Fibroblast of mammary gland (primary cell): ENCODE data around the gene SLC46A1.
"Not testable (repeated sequence)": the region's sequence is repeated elsewhere in the genome, so short reads cannot be mapped to it uniquely, and the experiment has no call there.

Source experiments
- DNase-seq: peaks from one replicate; pipeline ENCODE4 v3.0.0-alpha.2; 2010; ENCODE audit warnings: low read depth
- H3K4me3 ChIP-seq: 2 replicates; pipeline ENCODE4 v1.5.1; 2011; ENCODE audit warnings: low read depth, mild to moderate bottlenecking, low read length, moderate library complexity; ENCODE audit not compliant: control insufficient read depth
- CTCF ChIP-seq: conservative IDR thresholded peaks from 2 replicates; pipeline ENCODE4 v1.5.1; 2011; ENCODE audit warnings: low read depth, low read length, inconsistent platforms; ENCODE audit not compliant: control insufficient read depth, insufficient read depth

Gene SLC46A1

DNA sequence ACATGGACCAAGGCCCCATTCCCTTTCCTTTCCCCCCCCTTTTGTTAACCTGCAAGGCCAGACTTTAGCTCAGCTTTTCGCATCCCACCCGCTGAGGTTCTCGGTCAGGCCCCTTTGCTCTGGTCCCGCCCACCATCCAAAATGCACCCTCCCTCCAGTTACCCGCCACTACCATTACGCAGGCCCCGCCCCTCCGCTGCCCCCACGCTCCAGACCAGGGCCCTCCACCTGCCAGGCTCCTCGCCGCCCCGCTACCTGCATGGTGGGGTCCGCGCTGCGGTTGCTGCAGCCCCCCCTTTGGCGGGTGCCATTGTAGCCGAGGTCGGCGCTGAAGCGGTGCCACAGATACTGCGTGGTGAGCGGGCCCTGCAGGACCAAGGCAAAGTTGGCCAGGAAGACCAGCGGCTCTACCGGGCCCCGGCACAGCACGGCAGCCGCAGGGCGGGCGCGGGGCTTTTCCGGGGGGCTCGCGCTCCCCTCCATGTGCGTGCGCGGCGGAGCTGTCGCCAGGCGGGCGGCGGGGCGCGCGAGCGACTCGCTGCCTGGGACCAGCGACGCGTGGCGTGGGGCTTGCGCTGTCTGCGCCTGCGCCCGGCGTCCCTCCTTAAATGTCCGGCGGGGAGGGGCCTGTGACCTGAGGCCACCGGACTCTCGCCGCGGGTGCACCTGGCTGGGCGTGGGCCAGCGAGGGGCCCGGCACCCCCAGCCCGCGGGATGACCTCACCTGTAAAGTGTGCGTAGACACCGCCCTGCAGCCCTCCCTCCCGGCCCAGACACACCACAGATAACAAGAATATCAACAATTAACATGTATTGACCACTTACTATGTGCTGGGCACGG is at the start of gene SLC46A1:
TSS of gene SLC46A1 (minus strand) at position 581 of the 841 bp plus-strand sequence. CDS start at position 483, 98 bp downstream.
- peak within 1 kb of the TSS; percentile 63 for H3K4me3 ChIP-seq
- no peak for TF ChIP-seq CTCF
- peak; percentile 16 for DNase-seq

GRCh38 chr17:28449859-28450258 is 43.8 kb upstream of the SLC46A1 start:
- no peak for TF ChIP-seq CTCF
- DNase-seq, result no peak
- no peak overlapping the region for H3K4me3 ChIP-seq

GRCh38 chr17:28447396-28447760 is 41.4 kb upstream of the SLC46A1 start:
- DNase-seq, result no peak
- no peak overlapping the region for H3K4me3 ChIP-seq
- no peak for TF ChIP-seq CTCF

DNA sequence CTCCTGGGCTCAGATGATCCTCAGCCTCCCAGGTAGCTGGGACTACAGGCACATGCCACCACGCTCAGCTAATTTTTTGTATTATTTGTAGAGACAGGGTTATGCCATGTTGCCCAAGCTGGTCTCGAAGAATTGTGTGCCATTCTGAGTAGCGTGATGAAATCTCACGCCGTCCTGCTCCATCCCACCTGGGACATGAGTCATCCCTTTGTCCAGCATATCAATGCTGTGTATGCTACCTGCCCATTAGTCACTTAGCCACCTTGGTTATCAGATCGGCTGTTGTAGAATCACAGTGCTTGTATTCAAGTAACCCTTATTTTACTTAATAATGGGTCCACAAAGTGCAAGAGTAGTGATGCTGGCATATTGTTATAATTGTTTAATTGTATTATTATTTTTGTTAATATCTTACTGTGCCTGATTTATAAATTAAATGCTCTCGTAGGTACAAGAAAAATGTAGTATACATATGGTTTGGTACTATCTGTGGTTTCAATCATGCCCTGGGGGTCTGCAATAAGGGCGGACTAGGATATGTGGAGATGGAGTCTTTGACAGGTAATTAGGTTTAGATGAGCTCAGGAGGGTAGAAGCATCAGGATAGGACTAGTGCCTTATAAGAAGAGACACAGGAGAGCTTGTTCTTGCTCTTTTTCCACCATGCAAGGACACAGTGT is 40.8 kb upstream of the SLC46A1 start:
- no peak for DNase-seq
- no peak for TF ChIP-seq CTCF
- no peak overlapping the region for H3K4me3 ChIP-seq

DNA sequence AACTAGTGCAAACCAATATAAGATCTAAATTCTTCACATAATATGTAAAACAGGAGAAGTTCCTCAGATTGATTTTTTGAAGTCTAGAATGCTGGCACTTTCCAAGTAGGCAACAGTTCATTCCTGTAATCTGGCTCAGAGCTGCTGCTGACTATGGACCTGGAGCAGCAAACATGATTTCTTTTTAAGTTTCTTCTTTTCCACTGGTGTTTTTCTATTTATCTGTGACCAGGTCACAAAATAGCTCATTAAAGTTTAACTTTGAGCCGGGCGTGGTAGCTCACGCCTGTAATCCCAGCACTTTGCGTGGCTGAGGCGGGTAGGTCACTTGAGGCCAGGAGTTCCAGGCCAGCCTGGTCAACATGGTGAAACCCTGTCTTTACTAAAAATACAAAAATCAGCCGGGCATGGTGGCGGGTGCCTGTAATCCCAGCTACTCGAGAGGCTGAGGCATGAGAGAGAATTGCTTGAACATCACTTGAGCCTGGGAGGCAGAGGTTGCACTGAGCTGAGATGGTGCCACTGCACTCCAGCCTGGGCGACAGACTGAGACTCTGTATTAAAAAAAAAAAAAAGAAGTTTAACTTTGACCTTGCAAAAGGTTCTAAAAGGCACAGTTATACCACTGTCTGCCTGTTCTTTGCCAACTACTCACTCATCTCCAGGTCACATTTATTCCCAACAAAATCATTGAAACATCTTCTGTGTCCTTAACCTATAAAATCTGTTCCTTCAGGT is 38.1 kb upstream of the SLC46A1 start:
- no peak for DNase-seq
- TF ChIP-seq CTCF, result no peak
- H3K4me3 ChIP-seq, result no peak overlapping the region

DNA sequence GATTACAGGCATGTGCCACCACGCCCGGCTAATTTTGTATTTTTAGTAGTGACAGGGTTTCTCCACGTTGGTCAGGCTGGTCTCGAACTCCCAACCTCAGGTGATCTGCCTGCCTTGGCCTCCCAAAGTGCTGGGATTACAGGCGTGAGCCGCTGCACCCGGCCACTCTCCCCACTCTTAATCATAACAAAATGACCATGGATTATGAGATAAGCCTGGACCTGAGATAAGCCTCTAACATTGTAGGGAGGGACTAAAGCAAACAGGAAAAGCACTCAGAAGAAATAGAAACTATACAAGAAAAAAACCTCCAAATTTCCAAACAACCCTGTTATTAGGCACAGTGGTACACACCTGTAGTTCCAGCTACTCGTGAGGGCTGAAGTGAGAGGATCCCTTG is 28.3 kb upstream of the SLC46A1 start:
- not testable (repeated sequence) for DNase-seq, H3K4me3 ChIP-seq

DNA sequence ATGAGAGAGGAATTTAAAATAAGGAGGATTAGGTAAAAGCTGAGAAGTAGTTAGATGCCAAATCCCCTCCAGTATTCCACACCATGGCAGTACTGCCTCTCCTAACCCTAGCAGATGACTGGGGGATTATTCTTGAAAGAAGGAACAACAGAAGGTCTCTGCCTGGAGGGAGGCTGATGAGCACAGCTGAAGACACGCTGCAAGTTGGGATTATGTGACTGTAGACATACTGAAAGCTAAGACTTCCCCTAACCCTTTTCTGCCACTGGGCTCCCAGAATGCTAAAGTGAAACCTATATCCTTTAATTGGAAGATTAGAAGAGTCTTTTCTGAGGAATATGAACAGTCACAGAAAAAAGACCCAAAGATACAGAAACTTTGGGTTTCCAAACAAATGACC is 27.7 kb upstream of the SLC46A1 start:
- no peak for DNase-seq
- TF ChIP-seq CTCF, result no peak
- no peak overlapping the region for H3K4me3 ChIP-seq

DNA sequence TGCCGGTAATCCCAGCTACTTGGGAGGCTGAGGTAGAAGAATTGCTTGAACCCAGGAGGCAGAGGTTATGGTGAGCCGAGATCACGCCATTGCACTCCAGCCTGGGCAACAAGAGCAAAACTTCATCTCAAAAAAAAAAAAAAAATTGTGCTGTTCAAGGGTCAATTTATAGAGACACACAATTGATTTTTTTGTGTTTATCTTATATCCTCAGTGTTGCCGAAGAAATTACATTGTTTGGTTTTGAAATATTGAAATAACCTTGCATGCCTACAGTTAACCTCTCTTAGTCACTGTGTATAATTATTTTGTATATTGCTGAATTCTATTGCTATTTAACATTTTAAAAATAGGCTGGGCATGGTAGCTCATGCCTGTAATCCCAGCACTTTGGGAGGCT is 22.0 kb upstream of the SLC46A1 start:
- not testable (repeated sequence) for H3K4me3 ChIP-seq, DNase-seq
